SH-SY5Y (cell line): Measurements from ENCODE around the gene POC1B.

ENCODE experiments used
- GATA2 ChIP-seq: IDR thresholded peaks from 2 replicates; pipeline ENCODE4 v1.6.1; 2011; ENCODE audit warnings: mild to moderate bottlenecking, low read depth, low read length
- GATA3 ChIP-seq: IDR thresholded peaks from 2 replicates; pipeline ENCODE4 v1.6.1; 2011; ENCODE audit warnings: low read depth, mild to moderate bottlenecking, low read length, moderate library complexity

DNA sequence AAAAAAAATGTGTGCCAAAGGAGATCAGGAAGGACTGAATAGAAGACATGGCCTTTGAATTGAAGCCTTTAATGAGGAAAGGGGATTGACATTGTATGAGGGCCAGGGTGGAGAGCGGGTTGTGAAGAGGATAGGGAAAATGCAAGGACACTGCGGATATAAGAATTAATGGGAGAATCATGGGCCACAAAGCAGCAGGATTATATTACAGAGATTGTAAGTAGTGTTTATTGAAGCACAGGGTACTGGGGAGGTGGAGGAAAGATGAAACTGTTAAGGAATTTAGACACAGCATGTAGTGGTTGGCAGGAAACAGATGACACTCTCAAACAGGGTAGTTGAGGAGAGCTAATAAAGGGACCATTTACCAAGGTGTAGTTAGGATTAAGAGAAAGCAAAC, 16.4 kb upstream of the POC1B start:
- TF ChIP-seq GATA3 (no peak), GATA2 (no peak)
